Sigmoid colon (tissue), 4 donors: Measurements from ENCODE around the gene CGB2.

ENCODE experiments used
- CTCF ChIP-seq, 4 experiments: fragments of 450-650 bp in 3 of 4; fragments of 200-600 bp in 1 of 4; IDR thresholded peaks; one replicate each; pipeline ENCODE4 v1.5.1; 2016 to 2019; ENCODE audit warnings: antibody characterized with exemption in 4 of 4, mild to moderate bottlenecking in 3 of 4, moderate library complexity in 2 of 4
- POLR2A ChIP-seq, 2 donors: fragments of 450-650 bp; IDR thresholded peaks; one replicate each; pipeline ENCODE4 v1.6.1; 2016; ENCODE audit warnings: antibody characterized with exemption in 2 of 2, mild to moderate bottlenecking in 2 of 2, moderate library complexity in 2 of 2
- POLR2AphosphoS5 ChIP-seq, 4 donors: sonication (generic); formaldehyde crosslinking; IDR thresholded peaks; one replicate each; pipeline ENCODE4 v1.6.1; 2017; ENCODE audit warnings: antibody characterized with exemption in 4 of 4

- TF ChIP-seq CTCF (IDR thresholded peaks at IDR 0.05) (no peak), POLR2AphosphoS5 (IDR thresholded peaks at IDR 0.05) (no peak), POLR2A (IDR thresholded peaks at IDR 0.05) (no peak)
These were observed 9.6 kb upstream of the CGB2 start for GRCh38 chr19:49022116-49022515.
